HCT116 (cell line): Measurements from ENCODE around the gene EPHB4. TPM values are rescaled to one million over a fixed set of nuclear protein-coding genes. Genes with fewer than 3 reads are reported as not detected.

Experiments used
- ATAC-seq: fragments of 200-7000 bp; cut with Tn5 transposase; 2 replicates; pipeline ENCODE4 v1.9.1; 2020; ENCODE audit warnings: mild to moderate bottlenecking, moderate library complexity
- BruUV-seq: library from RNA; stranded (reverse); fragments of 400-500 nt; replicated peaks from 2 replicates; lab custom pipeline; 2021; lab: Mats Ljungman, UMichigan
- CTCF ChIA-PET: fragments of 300-600 bp; sonication (Branson Sonifier 250); formaldehyde crosslinking; loops from one replicate; lab custom pipeline; 2021; ENCODE audit warnings: antibody characterized with exemption; lab: Charles Lee
- POLR2A ChIA-PET: fragments of 300-600, 350-600 bp; sonication (Branson Sonifier 250); formaldehyde crosslinking; loops from one replicate; lab custom pipeline; 2021; ENCODE audit warnings: antibody characterized with exemption; lab: Charles Lee
- RAD21 ChIA-PET, 2 experiments: fragments of 300-600 bp; sonication (Branson Sonifier 250); formaldehyde crosslinking; loops; one replicate each; lab custom pipeline; 2023; ENCODE audit warnings: low total read pairs in 2 of 2; ENCODE audit not compliant: uncharacterized antibody in 2 of 2, unreplicated experiment in 2 of 2, low non-redundant PET in 1 of 2; lab: Charles Lee
- DNase-seq: peaks from one replicate; pipeline ENCODE4 v3.0.0-alpha.2; 2010; ENCODE audit warnings: low read depth, low spot score
- H2AFZ ChIP-seq: fragments of 200-600 bp; shearing (Covaris generic), sonication (generic); 2 replicates; pipeline ENCODE4 v1.6.1; 2017; ENCODE audit warnings: low read depth, mixed run types, mixed read lengths, antibody characterized with exemption, low read length; ENCODE audit not compliant: poor library complexity, severe bottlenecking
- H3K27ac ChIP-seq: 2 replicates; pipeline ENCODE4 v1.5.1; 2012; ENCODE audit warnings: low read depth, low read length
- H3K27me3 ChIP-seq: fragments of 200-600 bp; sonication (generic); 2 replicates; pipeline ENCODE4 v1.6.1; 2016; ENCODE audit warnings: mixed run types, low read length, mixed read lengths; ENCODE audit not compliant: insufficient read depth
- H3K36me3 ChIP-seq, 2 experiments: fragments of 200-500 bp in 1 of 2; fragments of 200-600 bp in 1 of 2; sonication (Bioruptor generic) in 1 of 2; sonication (generic) in 1 of 2; 2 replicates each; pipeline versions ENCODE4 v1.5.1 to v1.6.1; 2014 to 2016; ENCODE audit warnings: low read length in 2 of 2, inconsistent platforms in 1 of 2, mixed read lengths in 1 of 2, mixed run types in 1 of 2; ENCODE audit not compliant: insufficient read depth in 2 of 2, control insufficient read depth in 1 of 2
- H3K4me1 ChIP-seq, 2 experiments: fragments of 200-600 bp in 1 of 2; sonication (generic) in 1 of 2; 2 replicates each; pipeline versions ENCODE4 v1.5.1 to v1.6.1; 2012 to 2017; ENCODE audit warnings: low read length in 2 of 2, inconsistent platforms in 1 of 2, mild to moderate bottlenecking in 1 of 2, mixed read lengths in 1 of 2, mixed run types in 1 of 2, moderate library complexity in 1 of 2; ENCODE audit not compliant: insufficient read depth in 2 of 2, control insufficient read depth in 1 of 2
- H3K4me2 ChIP-seq: fragments of 200-600 bp; sonication (generic); 2 replicates; pipeline ENCODE4 v1.6.1; 2017; ENCODE audit warnings: mixed run types, low read length, mixed read lengths
- H3K4me3 ChIP-seq, 2 experiments: fragments of 200-600 bp in 1 of 2; sonication (generic) in 1 of 2; replicated peaks in 1 of 2; 2 replicates each; pipeline ENCODE4 v1.5.1; 2011 to 2016; ENCODE audit warnings: low read length in 2 of 2, control low read depth in 1 of 2, low read depth in 1 of 2, mild to moderate bottlenecking in 1 of 2, mixed read lengths in 1 of 2, mixed run types in 1 of 2
- H3K79me2 ChIP-seq: fragments of 200-600 bp; sonication (generic); 2 replicates; pipeline ENCODE4 v1.6.1; 2017; ENCODE audit warnings: mild to moderate bottlenecking, mixed run types, low read length, moderate library complexity, mixed read lengths; ENCODE audit not compliant: insufficient read depth
- H3K9ac ChIP-seq: fragments of 200-600 bp; sonication (generic); 2 replicates; pipeline ENCODE4 v1.6.1; 2016; ENCODE audit warnings: low read length, mixed read lengths
- H3K9me2 ChIP-seq: fragments of 200-600 bp; sonication (generic), shearing (Covaris generic); 2 replicates; pipeline ENCODE4 v1.6.1; 2017; ENCODE audit warnings: mixed run types, mild to moderate bottlenecking, moderate library complexity; ENCODE audit not compliant: insufficient read depth
- H3K9me3 ChIP-seq, 2 experiments: fragments of 200-500 bp in 1 of 2; fragments of 200-600 bp in 1 of 2; sonication (Bioruptor generic) in 1 of 2; sonication (generic) in 1 of 2; 2 replicates each; pipeline ENCODE4 v1.6.1; 2014 to 2017; ENCODE audit warnings: low read length in 2 of 2, mixed read lengths in 2 of 2, inconsistent platforms in 1 of 2, low read depth in 1 of 2, mild to moderate bottlenecking in 1 of 2, mixed run types in 1 of 2, moderate library complexity in 1 of 2; ENCODE audit not compliant: control insufficient read depth in 1 of 2, insufficient read depth in 1 of 2
- H4K20me1 ChIP-seq: fragments of 200-600 bp; sonication (generic), shearing (Covaris generic); 2 replicates; pipeline ENCODE4 v1.6.1; 2017; ENCODE audit warnings: mixed run types, mild to moderate bottlenecking, moderate library complexity; ENCODE audit not compliant: insufficient read depth
- CBX3 ChIP-seq: IDR thresholded peaks from 2 replicates; pipeline ENCODE4 v1.6.1; 2012; ENCODE audit warnings: low read depth
- CEBPB ChIP-seq: IDR thresholded peaks from 2 replicates; pipeline ENCODE4 v1.6.1; 2012; ENCODE audit warnings: low read depth
- ELF1 ChIP-seq: IDR thresholded peaks from 2 replicates; pipeline ENCODE4 v1.6.1; 2012; ENCODE audit warnings: low read depth, borderline replicate concordance
- EZH2phosphoT487 ChIP-seq: fragments of 200-600 bp; IDR thresholded peaks from 2 replicates; pipeline ENCODE4 v1.6.1; 2018; ENCODE audit warnings: antibody characterized with exemption, borderline replicate concordance
- JUND ChIP-seq: IDR thresholded peaks from 2 replicates; pipeline ENCODE4 v1.6.1; 2012
- POLR2A ChIP-seq: IDR thresholded peaks from 2 replicates; pipeline ENCODE4 v1.7.0; 2011; ENCODE audit warnings: borderline replicate concordance; ENCODE audit not compliant: insufficient read depth, insufficient read length; ENCODE audit errors: extremely low read depth
- POLR2AphosphoS5 ChIP-seq: IDR thresholded peaks from 2 replicates; pipeline ENCODE4 v1.6.1; 2011; ENCODE audit warnings: mild to moderate bottlenecking, low read depth, low read length, moderate library complexity
- SIN3A ChIP-seq: IDR thresholded peaks from 2 replicates; pipeline ENCODE4 v1.6.1; 2012; ENCODE audit warnings: low read depth
- SRF ChIP-seq: IDR thresholded peaks from 2 replicates; pipeline ENCODE4 v1.6.1; 2012; ENCODE audit warnings: low read depth
- TCF7L2 ChIP-seq: IDR thresholded peaks from 2 replicates; pipeline ENCODE4 v1.7.0; 2011; ENCODE audit warnings: borderline replicate concordance, inconsistent platforms; ENCODE audit not compliant: insufficient read depth, insufficient read length; ENCODE audit errors: extremely low read depth
- YY1 ChIP-seq: IDR thresholded peaks from 2 replicates; pipeline ENCODE4 v1.6.1; 2011; ENCODE audit warnings: low read length, low read depth, moderate library complexity, mild to moderate bottlenecking; ENCODE audit not compliant: insufficient replicate concordance; ENCODE audit errors: extremely low read depth
- intact Hi-C: fragments of 100-400 bp; cut with micrococcal nuclease; formaldehyde crosslinking; loops from 2 replicates; pipeline ENCODE4 v1.10.0; 2022
- total RNA-seq: library from RNA; stranded (reverse); gene quantifications from one replicate; pipeline ENCODE4 v1.2.1, GENCODE V29; 2021; ENCODE audit not compliant: unreplicated experiment
- TF ChIP-seq, protein P1 (sequence below): IDR thresholded peaks from 2 replicates; pipeline ENCODE4 v1.6.1; 2011; ENCODE audit warnings: mild to moderate bottlenecking, low read length, moderate library complexity; ENCODE audit not compliant: insufficient replicate concordance; ENCODE audit errors: extremely low read depth
- TF ChIP-seq, protein P2 (sequence below): IDR thresholded peaks from 2 replicates; pipeline ENCODE4 v1.6.1; 2012
- TF ChIP-seq, protein P3 (sequence below): IDR thresholded peaks from 2 replicates; pipeline ENCODE4 v1.6.1; 2012

The EPHB4 gene
- total RNA-seq, 1 experiment from 2014 or later = 61.1 TPM

DNA sequence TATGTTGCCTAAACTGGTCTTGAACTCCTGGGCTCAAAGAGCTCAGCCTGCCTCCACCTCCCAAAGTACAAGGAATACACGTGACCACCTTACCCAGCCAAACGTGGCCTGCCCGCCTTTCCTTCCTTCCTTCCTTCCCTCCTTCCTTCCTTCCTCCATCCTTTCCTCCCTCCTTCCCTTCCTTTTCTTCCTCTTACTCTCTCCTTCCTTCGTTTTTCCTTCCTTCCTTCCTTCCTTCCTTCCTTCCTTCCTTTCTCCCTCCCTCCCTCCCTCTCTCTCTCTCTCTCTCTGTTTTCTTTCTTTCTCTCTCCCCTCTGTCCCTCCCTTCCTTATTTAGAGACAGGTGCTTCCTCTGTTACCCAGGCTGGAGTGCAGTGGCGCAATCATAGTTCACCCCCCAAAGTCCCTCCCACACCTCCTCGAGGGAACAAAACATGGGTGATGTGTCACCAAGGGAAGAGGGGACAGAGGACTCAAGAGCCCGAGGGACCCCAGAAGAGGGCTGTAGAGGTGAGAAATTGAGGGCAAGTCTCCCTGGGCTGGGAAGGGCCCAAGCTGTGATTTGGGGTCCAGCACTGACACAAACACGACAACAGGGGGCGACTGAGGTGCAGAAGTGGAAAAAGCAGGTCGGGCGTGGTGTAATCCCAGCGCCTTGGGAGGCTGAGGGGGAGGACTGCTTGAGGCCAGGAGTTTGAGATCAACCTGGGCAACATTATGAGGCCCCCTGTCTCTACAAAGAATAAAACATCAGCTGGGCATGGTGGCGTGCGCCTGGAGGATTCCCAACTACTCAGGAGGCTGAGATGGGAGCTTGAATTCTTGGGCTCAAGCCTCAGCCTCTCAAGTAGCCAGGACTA, 28.1 kb downstream of the EPHB4 start (continued):
- TF ChIP-seq, protein P1, sequence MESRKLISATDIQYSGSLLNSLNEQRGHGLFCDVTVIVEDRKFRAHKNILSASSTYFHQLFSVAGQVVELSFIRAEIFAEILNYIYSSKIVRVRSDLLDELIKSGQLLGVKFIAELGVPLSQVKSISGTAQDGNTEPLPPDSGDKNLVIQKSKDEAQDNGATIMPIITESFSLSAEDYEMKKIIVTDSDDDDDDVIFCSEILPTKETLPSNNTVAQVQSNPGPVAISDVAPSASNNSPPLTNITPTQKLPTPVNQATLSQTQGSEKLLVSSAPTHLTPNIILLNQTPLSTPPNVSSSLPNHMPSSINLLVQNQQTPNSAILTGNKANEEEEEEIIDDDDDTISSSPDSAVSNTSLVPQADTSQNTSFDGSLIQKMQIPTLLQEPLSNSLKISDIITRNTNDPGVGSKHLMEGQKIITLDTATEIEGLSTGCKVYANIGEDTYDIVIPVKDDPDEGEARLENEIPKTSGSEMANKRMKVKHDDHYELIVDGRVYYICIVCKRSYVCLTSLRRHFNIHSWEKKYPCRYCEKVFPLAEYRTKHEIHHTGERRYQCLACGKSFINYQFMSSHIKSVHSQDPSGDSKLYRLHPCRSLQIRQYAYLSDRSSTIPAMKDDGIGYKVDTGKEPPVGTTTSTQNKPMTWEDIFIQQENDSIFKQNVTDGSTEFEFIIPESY = no peak
- 0 out of 2 replicates have a peak, but pooled peaks have one; percentile 12 for TF ChIP-seq CBX3

DNA sequence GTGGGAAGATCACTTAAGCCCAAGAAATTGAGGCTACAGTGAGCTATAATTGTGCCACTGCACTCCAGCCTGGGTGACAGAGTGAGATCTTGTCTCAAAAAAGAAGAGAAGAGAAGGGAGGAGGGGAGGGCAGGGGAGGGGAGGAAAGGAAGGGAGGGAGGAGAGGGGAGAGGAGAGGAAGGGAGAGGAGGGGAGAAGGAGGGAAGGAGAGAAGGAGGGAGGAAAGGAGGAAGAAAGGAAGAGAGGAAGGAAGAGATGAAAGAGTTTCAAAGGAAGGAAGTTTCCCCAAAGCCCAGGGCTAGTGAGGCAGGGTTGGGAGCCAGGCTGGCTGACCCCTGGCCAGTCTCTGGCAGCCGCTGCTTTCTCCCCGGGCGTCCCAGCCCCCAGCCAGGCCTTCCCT, 32.6 kb downstream of the EPHB4 start:
- Histone ChIP-seq H3K4me3 (peak overlapping the region in 1 of 2 experiments; percentile 35; a peak in 1 of 4 replicates), H3K36me3 (no peaks in the 10 kb centered on the region), H3K79me2 (no peaks in the 10 kb centered on the region), H3K4me2 (peak overlapping the region; percentile 78), H3K27ac (peak overlapping the region; percentile 36; the same call in 1 of the 2 replicates), H3K9me2 (no peaks in the 10 kb centered on the region), H2AFZ (no peak overlapping the region), H3K9me3 (no peaks in the 10 kb centered on the region), H3K27me3 (no peaks in the 10 kb centered on the region), H3K9ac (no peak overlapping the region), H3K4me1 (peaks cover 31 to 34% of the 10 kb centered on the region in 2 experiments), H4K20me1 (no peaks in the 10 kb centered on the region)
- no TSS peak for BruUV-seq
- ATAC-seq (peak; percentile 17), DNase-seq (no peak)
- intact Hi-C loops = no loop called here
- RAD21 ChIA-PET = interaction anchor here in 1 of 2 experiments (0.6 to 0.7 kb wide), 2 partner anchors 81 to 89 kb away, joined by 4 to 5 read pairs; partner anchors contain the start of gene POP7
- CTCF ChIA-PET = interaction anchor here (1.0 to 1.9 kb wide), 4 partner anchors 9 to 89 kb away, joined by 3 to 8 read pairs (median 3); partner anchors contain the start of genes EPHB4 and POP7
- TF ChIP-seq, protein P2, sequence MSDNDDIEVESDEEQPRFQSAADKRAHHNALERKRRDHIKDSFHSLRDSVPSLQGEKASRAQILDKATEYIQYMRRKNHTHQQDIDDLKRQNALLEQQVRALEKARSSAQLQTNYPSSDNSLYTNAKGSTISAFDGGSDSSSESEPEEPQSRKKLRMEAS = no peak
- TF ChIP-seq ELF1 = no peak
- no peak for TF ChIP-seq YY1
- TF ChIP-seq SIN3A = no peak
- TF ChIP-seq, protein P3, sequence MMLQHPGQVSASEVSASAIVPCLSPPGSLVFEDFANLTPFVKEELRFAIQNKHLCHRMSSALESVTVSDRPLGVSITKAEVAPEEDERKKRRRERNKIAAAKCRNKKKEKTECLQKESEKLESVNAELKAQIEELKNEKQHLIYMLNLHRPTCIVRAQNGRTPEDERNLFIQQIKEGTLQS = no peak
- TF ChIP-seq CEBPB = no peak
- TF ChIP-seq, protein P1 = no peak
- TF ChIP-seq POLR2A = no peak
- no peak for TF ChIP-seq POLR2AphosphoS5
- no peak for TF ChIP-seq EZH2phosphoT487
- TF ChIP-seq JUND = no peak
- TF ChIP-seq TCF7L2 = no peak
- TF ChIP-seq SRF = no peak
- POLR2A ChIA-PET = interaction anchor here (0.6 kb wide), 1 partner anchor 23 kb away, joined by 7 read pairs; no protein-coding TSS in a partner anchor
